ENCODE results near the gene CFC1B. TPM values are rescaled to one million over a fixed set of nuclear protein-coding genes. Genes with fewer than 3 reads are reported as not detected.
"Not testable (repeated sequence)": the region's sequence is repeated elsewhere in the genome, so short reads cannot be mapped to it uniquely, and the experiment has no call there.

CFC1B gene
- total RNA-seq, result not detected
- long read RNA-seq, result 0 reads

GRCh38 chr2:130520992-130521391 is at the start of gene CFC1B:
Gene CFC1B, plus strand, starts transcription at chr2:130521222. Its CDS starts 263 bp downstream, at chr2:130521485.
- ATAC-seq; intact Hi-C loops (cut with micrococcal nuclease); DNase-seq: not testable (repeated sequence)

DNA sequence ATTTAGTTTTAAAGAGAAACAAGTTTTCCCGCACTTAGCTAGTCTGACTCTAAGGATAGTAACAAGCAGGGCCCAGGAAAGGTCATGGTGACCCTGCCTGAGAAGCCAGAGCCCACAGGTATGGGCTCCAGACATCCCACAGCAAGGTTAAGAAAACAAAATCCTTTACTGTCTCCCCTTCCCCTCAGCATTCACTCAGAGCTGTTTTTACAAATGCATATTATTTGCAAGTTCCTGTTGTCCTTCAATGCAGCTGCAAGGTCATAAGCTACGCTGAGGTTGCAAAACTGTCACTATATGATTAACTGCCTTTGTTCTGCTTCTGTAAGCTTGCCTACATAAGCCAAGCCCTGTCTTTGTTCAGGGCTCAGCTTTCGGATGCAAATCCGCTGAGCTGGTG is 29.9 kb upstream of the CFC1B start:
- intact Hi-C loops (cut with micrococcal nuclease); ATAC-seq: not testable (repeated sequence)
- peak; percentile 5 for DNase-seq

DNA sequence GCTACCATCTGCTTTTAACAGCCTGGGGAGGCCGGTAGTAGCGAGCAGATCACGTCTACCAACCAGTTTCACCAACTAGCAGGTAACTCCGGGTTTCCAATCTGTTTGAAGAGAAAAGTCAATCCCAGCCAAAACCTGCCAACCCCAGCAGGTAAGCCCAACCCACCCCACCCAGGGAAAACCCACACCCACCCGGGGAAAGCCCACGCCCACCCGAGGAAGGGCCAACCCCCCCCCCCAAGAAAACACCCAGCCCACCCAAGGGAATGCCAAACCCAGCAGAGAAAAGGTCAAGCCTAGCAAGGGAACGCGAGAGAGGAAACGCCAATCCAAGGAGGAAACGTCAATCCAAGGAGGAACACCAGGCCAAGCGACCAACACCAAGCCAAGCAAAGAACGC is 11.8 kb upstream of the CFC1B start, which contains the start of gene POTEI:
TSS of gene POTEI (minus strand) at position 101 of the 400 bp plus-strand sequence. CDS start at position 8, 93 bp downstream.
- ATAC-seq; intact Hi-C loops (cut with micrococcal nuclease); DNase-seq: not testable (repeated sequence)

- intact Hi-C loops (cut with micrococcal nuclease); DNase-seq; ATAC-seq: not testable (repeated sequence)
These were observed 9.9 kb upstream of the CFC1B start for GRCh38 chr2:130510807-130511746.

DNA sequence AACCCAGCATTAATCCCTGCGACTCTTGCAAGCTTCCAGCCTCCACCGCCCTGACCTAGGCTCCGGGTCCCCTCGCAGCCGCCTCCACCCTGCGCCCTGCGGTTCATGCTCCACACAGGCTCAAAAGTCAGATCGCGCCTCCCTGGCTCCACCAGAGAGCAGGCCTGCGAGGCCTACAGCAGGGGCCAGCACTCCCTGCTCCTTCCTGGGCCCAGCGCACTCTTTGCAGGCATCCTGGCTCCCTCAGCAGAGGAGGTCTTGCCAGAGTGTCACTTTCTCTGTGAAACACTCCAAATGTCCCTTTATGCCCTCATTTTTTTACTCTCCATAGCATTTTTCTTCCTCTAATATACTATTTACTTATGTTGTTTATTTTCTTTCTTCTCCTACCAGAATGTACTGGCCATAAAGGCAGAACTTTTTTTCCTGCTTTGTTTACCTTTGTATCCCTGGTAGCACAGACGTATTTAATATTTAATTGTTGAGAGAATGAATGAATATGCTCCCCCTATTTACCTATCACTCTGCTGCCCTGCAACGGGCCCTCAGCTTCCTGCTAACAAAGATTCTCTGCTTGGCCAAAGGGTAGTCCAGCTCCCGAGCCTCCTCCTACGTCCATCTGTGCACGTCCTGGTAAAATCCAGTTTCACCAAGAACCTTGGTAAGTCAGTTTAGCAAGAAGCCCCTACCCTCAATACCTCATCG is 9.1 kb upstream of the CFC1B start:
- ATAC-seq; intact Hi-C loops (cut with micrococcal nuclease); DNase-seq: not testable (repeated sequence)

DNA sequence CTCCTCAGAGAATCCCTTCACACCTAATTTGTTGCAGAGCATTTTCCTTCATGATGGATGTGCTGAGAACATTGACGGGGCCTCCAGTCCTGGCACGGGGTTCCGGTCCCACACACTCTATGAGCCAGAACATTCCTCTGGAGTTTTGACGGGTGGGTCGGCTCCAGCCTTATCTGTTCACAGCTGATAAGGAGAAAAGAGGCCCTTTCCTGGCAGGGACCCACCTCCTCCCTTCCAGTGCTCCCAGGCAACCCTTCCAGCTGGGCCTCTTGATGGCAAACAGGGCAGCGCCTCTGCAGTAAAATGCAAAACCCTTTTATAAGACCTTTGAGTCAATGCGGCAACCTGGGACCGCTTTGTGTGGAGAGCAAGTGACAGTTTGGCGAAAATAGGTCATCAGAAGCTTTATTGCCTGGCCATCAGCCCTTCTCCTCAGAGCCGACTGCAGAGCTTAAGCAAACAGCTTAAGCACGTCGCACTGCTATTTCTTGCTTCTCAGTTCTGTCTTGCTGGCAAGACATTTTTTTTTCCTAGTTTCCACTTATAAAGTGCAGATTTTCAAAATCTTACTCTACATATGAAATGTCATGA is 2.4 kb upstream of the CFC1B start:
- peak; percentile 92 for ATAC-seq
- DNase-seq; intact Hi-C loops (cut with micrococcal nuclease): not testable (repeated sequence)

DNA sequence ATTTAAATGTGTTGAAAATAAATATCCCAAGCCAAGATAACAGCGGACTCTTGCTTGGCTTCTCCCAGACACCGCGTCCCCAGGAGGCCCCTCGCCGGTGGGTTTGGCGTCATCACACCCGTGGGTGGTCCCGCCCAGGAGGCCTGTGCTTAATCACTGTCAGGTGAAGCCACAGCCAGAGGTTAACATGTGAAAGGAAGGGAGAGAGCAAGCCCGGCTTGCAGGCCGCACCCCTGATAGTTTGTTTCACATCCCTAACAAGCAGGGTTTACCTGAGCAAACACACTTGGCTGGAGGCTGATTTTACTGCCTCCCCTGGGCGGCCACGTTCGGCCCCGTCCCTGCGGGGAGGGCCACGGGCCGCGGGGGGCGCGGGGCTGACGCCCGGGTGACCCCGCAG is 1.4 kb downstream of the CFC1B start:
- intact Hi-C loops (cut with micrococcal nuclease); ATAC-seq; DNase-seq: not testable (repeated sequence)

- intact Hi-C loops (cut with micrococcal nuclease); ATAC-seq; DNase-seq: not testable (repeated sequence)
These were observed 6.4 kb downstream of the CFC1B start for GRCh38 chr2:130527365-130527967.

DNA sequence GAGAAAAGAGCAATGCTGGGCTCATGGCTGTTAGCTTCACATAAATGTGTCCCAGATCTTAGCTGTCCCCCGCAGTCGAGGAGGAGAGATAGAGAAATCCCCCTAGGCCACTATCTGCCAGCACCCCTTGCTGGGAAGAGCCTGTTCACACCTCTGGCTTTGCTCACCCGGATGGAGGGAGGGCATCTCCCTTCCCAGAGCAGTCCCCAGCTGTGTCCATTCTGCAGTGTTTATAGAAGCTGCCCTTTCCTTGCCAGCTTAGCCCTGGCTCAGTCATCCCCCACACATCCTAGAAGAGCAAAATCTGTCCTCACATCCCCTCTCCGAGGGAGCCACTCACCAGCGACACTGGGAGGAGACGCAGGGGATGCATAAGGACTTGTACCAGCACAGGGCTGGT is 8.5 kb downstream of the CFC1B start:
- intact Hi-C loops (cut with micrococcal nuclease); ATAC-seq; DNase-seq: not testable (repeated sequence)

DNA sequence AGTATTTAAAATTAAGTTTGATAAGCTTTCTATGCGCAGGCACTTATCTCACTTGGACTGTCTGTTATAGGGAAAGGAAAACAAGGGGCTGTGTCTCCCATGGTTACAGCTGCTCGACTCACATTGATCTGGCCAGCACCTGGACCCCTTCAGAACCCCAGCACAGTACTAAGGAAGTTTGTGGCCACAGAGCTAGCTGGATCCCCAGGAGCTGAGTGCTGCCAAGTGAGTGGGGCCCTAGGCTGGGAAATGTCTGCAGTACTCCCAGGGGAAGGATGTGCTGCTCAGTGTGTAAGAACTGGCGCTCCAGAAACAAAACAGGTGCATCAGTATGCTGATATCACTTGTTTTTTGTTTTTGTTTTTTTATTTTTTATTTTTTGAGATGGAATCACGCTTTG is 9.2 kb downstream of the CFC1B start:
- intact Hi-C loops (cut with micrococcal nuclease); ATAC-seq; DNase-seq: not testable (repeated sequence)

DNA sequence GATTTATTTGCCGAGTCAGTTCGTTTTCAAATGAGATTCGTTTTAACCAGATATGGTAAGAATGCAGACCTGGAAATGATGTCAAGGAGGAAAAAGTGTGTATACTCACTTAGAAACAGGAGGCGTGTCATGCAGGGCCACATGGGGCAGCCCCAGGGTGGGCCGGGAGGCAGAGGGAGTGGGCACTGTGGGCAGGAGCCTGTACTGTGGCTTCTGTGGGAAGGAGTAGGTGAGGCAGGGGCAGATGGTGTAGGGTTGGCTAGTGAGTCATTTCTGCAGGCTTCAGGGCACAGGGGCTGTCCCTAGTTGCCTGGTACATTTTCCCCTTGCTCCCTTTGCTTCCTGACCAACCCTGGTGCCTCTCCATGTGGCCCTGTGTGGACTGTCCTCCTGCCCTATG is 10.2 kb downstream of the CFC1B start:
- DNase-seq; intact Hi-C loops (cut with micrococcal nuclease); ATAC-seq: not testable (repeated sequence)

GRCh38 chr2:130531672-130532071 is 10.7 kb downstream of the CFC1B start:
- DNase-seq; ATAC-seq; intact Hi-C loops (cut with micrococcal nuclease): not testable (repeated sequence)

DNA sequence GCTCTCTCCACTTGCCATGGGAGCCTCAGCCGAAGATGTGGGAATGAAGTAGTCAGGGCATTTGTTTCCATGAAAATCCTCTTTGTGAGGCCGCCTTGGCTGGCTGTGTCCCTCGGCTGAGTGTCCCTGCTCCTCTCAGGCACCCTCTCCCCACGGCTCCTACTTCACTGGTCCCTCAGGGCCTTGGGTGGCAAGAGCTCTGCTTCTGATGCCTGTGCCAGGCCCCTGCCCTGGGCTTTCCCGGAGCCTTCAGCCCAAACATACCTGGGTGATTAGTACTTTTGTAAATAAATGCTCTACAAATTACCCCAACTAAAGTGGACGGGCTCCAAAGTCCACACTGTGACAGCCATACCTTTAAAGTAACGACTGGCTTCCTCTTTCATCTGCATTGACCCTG is 15.6 kb downstream of the CFC1B start:
- ATAC-seq; intact Hi-C loops (cut with micrococcal nuclease); DNase-seq: not testable (repeated sequence)

DNA sequence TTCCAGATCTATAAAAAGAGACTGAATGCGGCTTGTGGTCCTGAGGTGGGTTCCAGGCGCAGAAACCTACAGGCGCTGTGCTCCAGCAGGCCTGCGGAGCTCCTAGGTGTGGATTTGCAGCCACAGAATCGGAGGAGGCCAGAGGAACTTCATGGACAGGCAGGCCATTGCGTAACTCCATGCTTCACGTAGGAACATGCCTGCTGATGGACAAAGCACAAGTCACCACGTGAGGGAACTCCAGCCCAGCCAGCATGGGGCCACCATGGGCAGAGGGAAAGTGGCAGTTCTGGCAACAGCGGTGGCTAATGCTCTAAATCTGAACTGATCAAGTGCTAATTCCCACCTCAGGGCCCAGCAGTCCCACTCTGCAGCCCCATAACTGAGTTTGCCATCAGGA is 17.2 kb downstream of the CFC1B start:
- DNase-seq; ATAC-seq; intact Hi-C loops (cut with micrococcal nuclease): not testable (repeated sequence)

- ATAC-seq; DNase-seq; intact Hi-C loops (cut with micrococcal nuclease): not testable (repeated sequence)
These were observed 21.8 kb downstream of the CFC1B start for GRCh38 chr2:130542789-130543188.

- intact Hi-C loops (cut with micrococcal nuclease); DNase-seq: not testable (repeated sequence)
- ATAC-seq, result peak; percentile 75
These were observed 22.9 kb downstream of the CFC1B start for GRCh38 chr2:130543785-130544528.

DNA sequence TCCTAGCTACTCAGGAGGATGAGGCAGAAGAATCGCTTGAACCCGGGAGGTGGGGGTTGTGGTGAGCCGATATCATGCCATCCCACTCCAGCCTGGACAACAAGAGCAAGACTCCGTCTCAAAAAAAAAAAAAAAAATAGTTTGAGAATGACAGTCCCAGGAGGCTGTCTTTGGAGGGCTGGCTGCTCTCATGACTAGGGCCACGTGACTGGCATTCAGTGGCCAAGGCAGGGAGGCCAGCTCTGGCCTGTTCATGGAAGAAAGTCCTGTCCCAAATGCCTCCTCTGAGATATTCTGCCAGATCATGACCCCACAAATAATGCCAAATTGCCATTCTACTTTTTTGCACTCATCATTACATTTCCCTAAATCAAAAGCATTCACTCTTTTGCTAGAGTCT is 24.0 kb downstream of the CFC1B start:
- intact Hi-C loops (cut with micrococcal nuclease); DNase-seq; ATAC-seq: not testable (repeated sequence)

DNA sequence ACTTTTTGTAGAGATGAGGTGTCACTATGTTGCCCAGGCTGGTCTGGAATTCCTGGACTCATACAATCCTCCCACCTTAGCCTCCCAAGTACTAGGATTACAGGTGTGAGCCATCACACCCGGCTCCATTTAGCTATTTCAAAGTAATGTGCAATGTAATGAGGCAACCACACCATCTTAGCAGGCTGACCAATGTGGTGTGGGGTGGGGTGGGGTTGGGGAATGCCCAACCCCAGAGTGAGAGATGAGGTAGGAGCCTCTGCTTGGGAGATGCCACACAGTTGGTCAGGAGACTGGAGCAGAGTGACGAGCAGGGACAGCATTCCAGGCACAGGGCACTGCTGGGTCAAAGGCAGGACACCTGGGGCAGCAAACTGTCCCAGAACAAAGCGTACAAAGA is 27.4 kb downstream of the CFC1B start:
- intact Hi-C loops (cut with micrococcal nuclease); DNase-seq; ATAC-seq: not testable (repeated sequence)
